Effector memory CD8-positive, alpha-beta T cell (primary cell): ENCODE data around the gene EPHA1.
A peak's percentile ranks its signal among the peaks of the same experiment; 100 is the strongest.

Experiments
- ATAC-seq: fragments of 150-1000 bp; cut with Tn5 transposase; replicated peaks from 2 replicates; pipeline ENCODE4 v1.10.0; 2021; ENCODE audit warnings: mild to moderate bottlenecking, moderate library complexity
- DNase-seq, 3 experiments: peaks; one replicate each; pipeline ENCODE4 v3.0.0; 2021
- H3K27ac Mint-ChIP-seq, 2 donors: one replicate each; pipeline ENCODE4 v1.8.0; 2022; ENCODE audit warnings: mild to moderate bottlenecking in 2 of 2, mixed read lengths in 2 of 2, moderate library complexity in 2 of 2
- H3K27me3 Mint-ChIP-seq, 2 donors: one replicate each; pipeline ENCODE4 v1.8.0; 2022; ENCODE audit warnings: mixed read lengths in 2 of 2
- H3K36me3 Mint-ChIP-seq: one replicate; pipeline ENCODE4 v1.8.0; 2022; ENCODE audit warnings: mild to moderate bottlenecking, moderate library complexity, mixed read lengths; ENCODE audit not compliant: insufficient read depth
- H3K4me1 Mint-ChIP-seq, 2 donors: one replicate each; pipeline ENCODE4 v1.8.0; 2022; ENCODE audit warnings: low read depth in 2 of 2, mixed read lengths in 2 of 2
- H3K4me3 Mint-ChIP-seq, 2 donors: one replicate each; pipeline ENCODE4 v1.8.0; 2022; ENCODE audit warnings: mild to moderate bottlenecking in 2 of 2, mixed read lengths in 2 of 2, moderate library complexity in 2 of 2
- H3K9me3 Mint-ChIP-seq, 2 donors: one replicate each; pipeline ENCODE4 v1.8.0; 2022; ENCODE audit warnings: mixed read lengths in 2 of 2

The EPHA1 gene

GRCh38 chr7:143375298-143376034 lies 33.2 kb downstream of the EPHA1 start:
- Mint-ChIP-seq H3K36me3 (peaks cover 16% of the 10 kb centered on the region), H3K27ac (peak overlapping the region; percentile 64 to 86), H3K9me3 (no peaks in the 10 kb centered on the region), H3K4me1 (peaks cover 72 to 73% of the 10 kb centered on the region in 2 donors), H3K27me3 (no peaks in the 10 kb centered on the region), H3K4me3 (peak overlapping the region; percentile 63)
- ATAC-seq (peak; percentile 77), DNase-seq (peak; percentile 48 to 55 (median 52))

- ATAC-seq, result no peak
- Mint-ChIP-seq H3K9me3 (no peaks in the 10 kb centered on the region), H3K4me1 (peaks cover 68 to 70% of the 10 kb centered on the region in 2 donors)
These were observed 34.1 kb downstream of the EPHA1 start for GRCh38 chr7:143374561-143374960.

GRCh38 chr7:143373255-143373794 lies 35.3 kb downstream of the EPHA1 start:
- no peak for DNase-seq
- peaks cover 5% of the 10 kb centered on the region for H3K36me3 Mint-ChIP-seq
- no peak for ATAC-seq
- peak overlapping the region in 1 of 2 donors; percentile 64 for H3K27ac Mint-ChIP-seq
- H3K27me3 Mint-ChIP-seq, result no peaks in the 10 kb centered on the region
- H3K4me1 Mint-ChIP-seq, result peaks cover 55 to 57% of the 10 kb centered on the region in 2 donors
- H3K9me3 Mint-ChIP-seq, result no peaks in the 10 kb centered on the region
- H3K4me3 Mint-ChIP-seq, result no peak overlapping the region

More at GRCh38 chr7:143374561-143374960, 34.1 kb downstream of the EPHA1 start:
- Mint-ChIP-seq H3K27ac (peak overlapping the region; percentile 64 to 86), H3K27me3 (no peaks in the 10 kb centered on the region), H3K4me3 (peak overlapping the region; percentile 7 to 63), H3K36me3 (peaks cover 9% of the 10 kb centered on the region)
- no peak for DNase-seq

- DNase-seq (peak; percentile 42 to 57 (median 48)), ATAC-seq (peak; percentile 39)
- Mint-ChIP-seq H3K9me3 (no peaks in the 10 kb centered on the region), H3K4me3 (peak overlapping the region; percentile 45 to 49), H3K27me3 (no peaks in the 10 kb centered on the region), H3K27ac (peak overlapping the region; percentile 65 to 70), H3K4me1 (peaks cover 47 to 49% of the 10 kb centered on the region in 2 donors), H3K36me3 (peaks cover 5% of the 10 kb centered on the region)
These were observed 36.6 kb downstream of the EPHA1 start for GRCh38 chr7:143372070-143372469.

GRCh38 chr7:143369678-143370651 lies 38.7 kb downstream of the EPHA1 start:
- H3K27me3 Mint-ChIP-seq, result peaks cover 2 to 5% of the 10 kb centered on the region in 2 donors
- DNase-seq (no peak), ATAC-seq (no peak)
- no peak overlapping the region for H3K4me3 Mint-ChIP-seq
- H3K4me1 Mint-ChIP-seq, result peaks cover 26 to 29% of the 10 kb centered on the region in 2 donors
- no peak overlapping the region for H3K27ac Mint-ChIP-seq
- no peaks in the 10 kb centered on the region for H3K9me3 Mint-ChIP-seq
- H3K36me3 Mint-ChIP-seq, result no peaks in the 10 kb centered on the region

- no peak for DNase-seq
- no peak overlapping the region for H3K4me3 Mint-ChIP-seq
- no peak for ATAC-seq
- peaks cover 13 to 21% of the 10 kb centered on the region in 2 donors for H3K27me3 Mint-ChIP-seq
- H3K36me3 Mint-ChIP-seq, result no peaks in the 10 kb centered on the region
- H3K27ac Mint-ChIP-seq, result no peak overlapping the region
- H3K9me3 Mint-ChIP-seq, result no peaks in the 10 kb centered on the region
- peaks cover 13 to 20% of the 10 kb centered on the region in 2 donors for H3K4me1 Mint-ChIP-seq
These were observed 40.3 kb downstream of the EPHA1 start for GRCh38 chr7:143368387-143368786.

- Mint-ChIP-seq H3K4me1 (peaks cover 9 to 19% of the 10 kb centered on the region in 2 donors), H3K4me3 (no peak overlapping the region), H3K27me3 (peaks cover 16 to 25% of the 10 kb centered on the region in 2 donors), H3K36me3 (no peaks in the 10 kb centered on the region), H3K9me3 (no peaks in the 10 kb centered on the region), H3K27ac (no peak overlapping the region)
- no peak for ATAC-seq
- no peak for DNase-seq
These were observed 40.7 kb downstream of the EPHA1 start for GRCh38 chr7:143367972-143368371.

GRCh38 chr7:143363016-143363937 lies 45.4 kb downstream of the EPHA1 start:
- H3K27me3 Mint-ChIP-seq, result peaks cover 16 to 26% of the 10 kb centered on the region in 2 donors
- H3K4me1 Mint-ChIP-seq, result peaks cover 9 to 10% of the 10 kb centered on the region in 2 donors
- ATAC-seq, result no peak
- no peak for DNase-seq
- H3K9me3 Mint-ChIP-seq, result no peaks in the 10 kb centered on the region
- peak overlapping the region; percentile 48 to 52 for H3K4me3 Mint-ChIP-seq
- no peak overlapping the region for H3K27ac Mint-ChIP-seq
- H3K36me3 Mint-ChIP-seq, result no peaks in the 10 kb centered on the region

GRCh38 chr7:143362131-143363015 lies 46.3 kb downstream of the EPHA1 start, which contains the start of gene FAM131B:
FAM131B (minus strand) TSS chr7:143362713; CDS start chr7:143362603, 110 bp downstream.
- Mint-ChIP-seq H3K4me3 (peak within 1 kb of the TSS; percentile 52 to 87), H3K27ac (peak within 1 kb of the TSS in 1 of 2 donors; percentile 83), H3K4me1 (peaks cover 9 to 10% of the 10 kb centered on the region in 2 donors), H3K27me3 (peaks cover 16 to 26% of the 10 kb centered on the region in 2 donors), H3K9me3 (no peaks in the 10 kb centered on the region), H3K36me3 (no peaks in the 10 kb centered on the region)
- DNase-seq (peak in 2 of 3 experiments; percentile 28 to 30), ATAC-seq (peak; percentile 86)

- Mint-ChIP-seq H3K27ac (peak overlapping the region in 1 of 2 donors; percentile 83), H3K27me3 (peaks cover 16 to 26% of the 10 kb centered on the region in 2 donors), H3K4me1 (peaks cover 9 to 10% of the 10 kb centered on the region in 2 donors), H3K4me3 (peak overlapping the region; percentile 43 to 87), H3K9me3 (no peaks in the 10 kb centered on the region), H3K36me3 (peaks cover 3% of the 10 kb centered on the region)
- ATAC-seq, result peak; percentile 17
- DNase-seq, result no peak
These were observed 47.0 kb downstream of the EPHA1 start for GRCh38 chr7:143361552-143362130.

GRCh38 chr7:143360788-143361551 lies 47.7 kb downstream of the EPHA1 start:
- H3K36me3 Mint-ChIP-seq, result peaks cover 3% of the 10 kb centered on the region
- no peak for DNase-seq

More at GRCh38 chr7:143360788-143361551, 47.7 kb downstream of the EPHA1 start:
- H3K27ac Mint-ChIP-seq, result peak overlapping the region; percentile 1 to 50
- no peak for ATAC-seq
- H3K27me3 Mint-ChIP-seq, result peaks cover 16 to 26% of the 10 kb centered on the region in 2 donors
- no peaks in the 10 kb centered on the region for H3K9me3 Mint-ChIP-seq
- peak overlapping the region; percentile 43 to 87 for H3K4me3 Mint-ChIP-seq
- H3K4me1 Mint-ChIP-seq, result peaks cover 9 to 10% of the 10 kb centered on the region in 2 donors
